ENCODE data around the gene STX1A.

Gene STX1A

GRCh38 chr7:73707045-73707631 is 12.3 kb downstream of the STX1A start:
- DNase-seq (ENCODE audit: low read depth in 2 of 2) = no peak

- DNase-seq (ENCODE audit: low read depth in 2 of 2) = no peak
Measured at GRCh38 chr7:73706126-73707044, 13.1 kb downstream of the STX1A start.

GRCh38 chr7:73705551-73705920 is 13.9 kb downstream of the STX1A start:
- no peak for DNase-seq (ENCODE audit: low read depth in 2 of 2)

- peak in 1 of 2 experiments; percentile 64 for DNase-seq (ENCODE audit: low read depth in 2 of 2)
Measured at GRCh38 chr7:73704640-73705550, 14.6 kb downstream of the STX1A start.

GRCh38 chr7:73703757-73704639 is 15.5 kb downstream of the STX1A start:
- DNase-seq (ENCODE audit: low read depth in 2 of 2) = peak in 1 of 2 experiments; percentile 50

GRCh38 chr7:73703225-73703624 is 16.2 kb downstream of the STX1A start:
- DNase-seq (ENCODE audit: low read depth in 2 of 2) = no peak

- DNase-seq (ENCODE audit: low read depth in 2 of 2) = no peak
Measured at GRCh38 chr7:73702665-73703064, 16.8 kb downstream of the STX1A start.

GRCh38 chr7:73702226-73702625 is 17.2 kb downstream of the STX1A start:
- no peak for DNase-seq (ENCODE audit: low read depth in 2 of 2)

GRCh38 chr7:73701357-73701995 is 18.0 kb downstream of the STX1A start:
- DNase-seq (ENCODE audit: low read depth in 2 of 2) = no peak

- DNase-seq (ENCODE audit: low read depth in 2 of 2) = no peak
Measured at GRCh38 chr7:73700581-73701134, 18.8 kb downstream of the STX1A start.

- no peak for DNase-seq (ENCODE audit: low read depth in 2 of 2)
Measured at GRCh38 chr7:73700069-73700423, 19.4 kb downstream of the STX1A start.

- DNase-seq (ENCODE audit: low read depth in 2 of 2) = no peak
Measured at GRCh38 chr7:73699370-73700068, 19.9 kb downstream of the STX1A start.

GRCh38 chr7:73698410-73698809 is 21.1 kb downstream of the STX1A start:
- no peak for DNase-seq (ENCODE audit: low read depth in 2 of 2)

- DNase-seq (ENCODE audit: low read depth in 2 of 2) = no peak
Measured at GRCh38 chr7:73696372-73696771, 23.1 kb downstream of the STX1A start.

GRCh38 chr7:73690646-73691045 is 28.8 kb downstream of the STX1A start:
- no peak for DNase-seq (ENCODE audit: low read depth in 2 of 2)

- DNase-seq (ENCODE audit: low read depth in 2 of 2) = no peak
Measured at GRCh38 chr7:73688288-73688687, 31.2 kb downstream of the STX1A start.

GRCh38 chr7:73685311-73685710 is 34.2 kb downstream of the STX1A start:
- no peak for DNase-seq (ENCODE audit: low read depth in 2 of 2)

GRCh38 chr7:73683788-73684693 is 35.4 kb downstream of the STX1A start:
- DNase-seq (ENCODE audit: low read depth in 2 of 2) = no peak

All from fibroblast of skin of left quadriceps (primary cell).